Mesothelial cell of epicardium (in vitro differentiated cells): ENCODE results near the gene ABCA1. TPM values are rescaled to one million over a fixed set of nuclear protein-coding genes. Genes with fewer than 3 reads are reported as not detected.

ENCODE experiments used
- DNase-seq, 2 experiments: peaks; one replicate each; pipeline ENCODE4 v3.0.0; 2021; ENCODE audit warnings: low spot score in 2 of 2; ENCODE audit not compliant: unreplicated experiment in 2 of 2
- H3K27ac Mint-ChIP-seq: 2 replicates; pipeline ENCODE4 v1.8.0; 2021; ENCODE audit warnings: mixed read lengths
- H3K27me3 Mint-ChIP-seq: 2 replicates; pipeline ENCODE4 v1.8.0; 2021; ENCODE audit warnings: low read depth, mixed read lengths
- H3K36me3 Mint-ChIP-seq: 2 replicates; pipeline ENCODE4 v1.8.0; 2021; ENCODE audit warnings: mixed read lengths
- H3K4me1 Mint-ChIP-seq: 2 replicates; pipeline ENCODE4 v1.8.0; 2021; ENCODE audit warnings: mixed read lengths
- H3K4me3 Mint-ChIP-seq: 2 replicates; pipeline ENCODE4 v1.8.0; 2021; ENCODE audit warnings: mild to moderate bottlenecking, moderate library complexity, mixed read lengths
- H3K9me3 Mint-ChIP-seq: 2 replicates; pipeline ENCODE4 v1.8.0; 2021; ENCODE audit warnings: mixed read lengths
- CTCF ChIP-seq: fragments of 200-600 bp; sonication (generic); IDR thresholded peaks from one replicate; pipeline ENCODE4 v1.5.0; 2021; ENCODE audit warnings: antibody characterized with exemption; ENCODE audit not compliant: unreplicated experiment
- total RNA-seq: library from RNA; stranded (reverse); gene quantifications from 3 replicates; pipeline ENCODE4 v1.2.1, GENCODE V29; 2021

The ABCA1 gene
- total RNA-seq, 1 donor from 2014 or later: 39.9 TPM

DNA sequence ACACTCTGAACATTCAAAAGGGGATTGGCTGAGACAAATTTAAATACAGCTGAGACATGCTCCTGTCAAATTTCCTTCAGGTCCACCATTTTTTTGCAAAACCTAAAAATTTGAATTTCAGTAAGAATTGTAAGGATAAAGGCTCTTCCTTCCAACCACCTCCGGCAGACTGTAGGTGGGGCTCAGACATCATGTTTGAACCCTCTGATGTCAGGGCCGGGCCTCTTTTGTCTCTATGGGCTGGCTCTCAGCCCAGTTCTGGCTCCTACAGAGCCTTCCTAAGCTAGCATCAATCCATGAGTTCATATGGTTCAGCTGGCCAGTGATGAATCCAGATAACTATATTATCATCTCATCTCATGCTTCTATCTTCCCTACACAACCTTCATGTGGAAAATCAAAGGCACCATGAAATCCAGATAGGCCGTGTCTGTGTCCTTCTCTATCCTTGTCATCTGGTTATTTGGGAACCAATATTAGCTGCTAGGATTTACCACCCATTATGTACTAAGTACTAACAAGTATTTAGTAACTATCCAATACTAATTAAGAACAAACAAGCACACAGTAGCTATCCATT is 119.8 kb downstream of the ABCA1 start:
- Mint-ChIP-seq H3K27me3 (no peaks in the 10 kb centered on the region), H3K27ac (no peak overlapping the region), H3K4me3 (no peak overlapping the region), H3K36me3 (peaks cover 43% of the 10 kb centered on the region), H3K4me1 (peaks cover 2% of the 10 kb centered on the region), H3K9me3 (no peaks in the 10 kb centered on the region)
- DNase-seq: no peak
- no peak for TF ChIP-seq CTCF

- no peak for TF ChIP-seq CTCF
- no peak for DNase-seq
- Mint-ChIP-seq H3K36me3 (peaks cover 30% of the 10 kb centered on the region), H3K4me3 (no peak overlapping the region), H3K4me1 (peaks cover 4% of the 10 kb centered on the region), H3K27me3 (no peaks in the 10 kb centered on the region), H3K27ac (no peak overlapping the region), H3K9me3 (no peaks in the 10 kb centered on the region)
These were observed 122.5 kb downstream of the ABCA1 start for GRCh38 chr9:104805441-104805840.

DNA sequence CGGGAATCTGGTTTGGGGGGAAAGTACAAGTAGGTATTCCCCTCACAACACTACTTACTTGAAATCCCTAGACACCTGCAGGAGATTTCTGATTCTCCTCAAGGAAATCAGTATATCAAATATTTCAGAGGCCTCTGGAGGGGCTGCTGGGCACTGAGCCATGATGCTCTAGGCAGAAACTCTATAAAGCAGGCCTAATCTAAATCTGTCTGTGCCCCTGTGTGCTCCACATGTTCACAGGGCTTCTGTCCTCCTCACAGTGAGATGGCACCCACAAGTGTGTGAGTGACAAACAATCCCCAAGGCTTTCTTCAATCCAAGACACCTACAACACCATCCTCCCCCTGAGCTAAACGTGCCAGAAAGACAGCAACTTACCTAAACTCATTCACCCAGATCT is 125.0 kb downstream of the ABCA1 start:
- Mint-ChIP-seq H3K27me3 (no peaks in the 10 kb centered on the region), H3K4me1 (peaks cover 3% of the 10 kb centered on the region), H3K9me3 (no peaks in the 10 kb centered on the region), H3K36me3 (peaks cover 29% of the 10 kb centered on the region), H3K4me3 (no peak overlapping the region), H3K27ac (peak overlapping the region; percentile 1)
- DNase-seq: no peak
- no peak for TF ChIP-seq CTCF

GRCh38 chr9:104802110-104802509 is 125.8 kb downstream of the ABCA1 start:
- H3K4me1 Mint-ChIP-seq: peaks cover 3% of the 10 kb centered on the region
- TF ChIP-seq CTCF: no peak
- H3K27ac Mint-ChIP-seq: no peak overlapping the region
- H3K36me3 Mint-ChIP-seq: peaks cover 35% of the 10 kb centered on the region
- H3K27me3 Mint-ChIP-seq: no peaks in the 10 kb centered on the region
- no peaks in the 10 kb centered on the region for H3K9me3 Mint-ChIP-seq
- H3K4me3 Mint-ChIP-seq: no peak overlapping the region
- no peak for DNase-seq

GRCh38 chr9:104800068-104800785 is 127.7 kb downstream of the ABCA1 start:
- Mint-ChIP-seq H3K4me3 (no peak overlapping the region), H3K9me3 (no peaks in the 10 kb centered on the region), H3K27ac (no peak overlapping the region), H3K4me1 (peaks cover 3% of the 10 kb centered on the region), H3K27me3 (no peaks in the 10 kb centered on the region), H3K36me3 (peaks cover 33% of the 10 kb centered on the region)
- no peak for DNase-seq
- no peak for TF ChIP-seq CTCF
